ENCODE results near the gene EI24. TPM values are rescaled to one million over a fixed set of nuclear protein-coding genes. Genes with fewer than 3 reads are reported as not detected.

Gene EI24
- total and polyA plus RNA-seq, 2 experiments from 2014 or later: 132 to 174 TPM

DNA sequence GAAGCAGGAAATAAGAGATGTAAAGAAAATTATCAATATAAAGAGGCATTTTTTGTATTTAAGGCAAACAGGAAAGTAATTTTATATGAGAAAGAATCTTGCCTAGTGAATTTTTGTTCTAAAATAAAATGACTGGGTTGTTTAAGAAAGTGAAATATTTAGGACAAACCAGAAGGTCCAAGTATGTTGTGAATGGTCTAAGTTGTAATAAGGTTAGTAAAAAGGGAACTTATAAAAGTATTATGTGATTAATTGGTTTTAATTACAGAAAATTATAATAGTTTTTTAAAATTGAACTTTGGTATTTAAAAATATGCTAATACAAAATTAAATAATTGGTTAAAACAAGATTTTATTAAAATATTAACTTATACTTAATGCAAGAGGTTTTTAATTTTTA, 26.6 kb upstream of the EI24 start (continued):
- TF ChIP-seq JUNB (IDR thresholded peaks at IDR 0.05; ENCODE audit: unreplicated experiment): no peak

DNA sequence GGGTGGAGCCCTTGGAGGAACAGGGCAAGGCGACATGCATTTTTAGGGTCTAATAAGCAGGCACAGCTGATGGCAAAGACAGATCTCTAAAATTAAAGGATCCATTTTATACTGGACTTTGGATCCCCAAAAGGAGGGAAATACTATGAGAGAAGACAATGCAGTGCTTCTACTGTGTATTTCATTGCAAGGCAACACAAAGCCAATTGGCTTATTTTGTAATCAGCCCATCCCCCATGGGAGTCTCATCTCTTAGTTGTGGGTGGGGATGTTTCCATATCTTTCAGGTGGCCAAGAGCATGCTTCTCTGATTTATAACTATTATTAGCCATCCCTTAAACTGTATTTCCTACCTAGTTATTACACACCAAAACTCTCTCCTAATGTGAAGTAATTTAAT, 18.5 kb upstream of the EI24 start:
- H3K27me3 ChIP-seq (ENCODE audit: insufficient read depth): no peaks in the 10 kb centered on the region
- no peak overlapping the region for H3K4me3 ChIP-seq
- no peak for DNase-seq (ENCODE audit: low spot score)
- Mint-ChIP-seq H3K4me1 (no peaks in the 10 kb centered on the region), H3K4me3 (no peak overlapping the region), H3K9me3 (peaks cover 63% of the 10 kb centered on the region), H3K27me3 (ENCODE audit: insufficient read depth, low read depth, poor library complexity) (peaks cover 8% of the 10 kb centered on the region), H3K36me3 (ENCODE audit: low read depth) (peaks cover 37% of the 10 kb centered on the region), H3K27ac (no peak overlapping the region)
- ATAC-seq: no peak
- H2AFZ ChIP-seq: no peak overlapping the region
- no peaks in the 10 kb centered on the region for H3F3A ChIP-seq (replicated peaks; ENCODE audit: low read depth)
- no peak overlapping the region for H3K4me2 ChIP-seq
- no peak overlapping the region for H3K27ac ChIP-seq (ENCODE audit: low read depth)
- H3K9me2 ChIP-seq (ENCODE audit: insufficient read depth): no peaks in the 10 kb centered on the region
- no peaks in the 10 kb centered on the region for H4K20me1 ChIP-seq (replicated peaks; ENCODE audit: insufficient read depth)
- no peaks in the 10 kb centered on the region for H3K79me2 ChIP-seq (replicated peaks; ENCODE audit: insufficient read depth)
- no peaks in the 10 kb centered on the region for H3K4me1 ChIP-seq (ENCODE audit: insufficient read depth)
- TF ChIP-seq STAT1 (IDR thresholded peaks at IDR 0.05; ENCODE audit: unreplicated experiment) (no peak), POLR2AphosphoS5 (IDR thresholded peaks at IDR 0.05; ENCODE audit: low read depth) (no peak), JUNB (IDR thresholded peaks at IDR 0.05; ENCODE audit: unreplicated experiment) (no peak), EZH2 (IDR thresholded peaks at IDR 0.05; ENCODE audit: low read depth, unreplicated experiment) (no peak)
- TF ChIP-seq, protein P1, sequence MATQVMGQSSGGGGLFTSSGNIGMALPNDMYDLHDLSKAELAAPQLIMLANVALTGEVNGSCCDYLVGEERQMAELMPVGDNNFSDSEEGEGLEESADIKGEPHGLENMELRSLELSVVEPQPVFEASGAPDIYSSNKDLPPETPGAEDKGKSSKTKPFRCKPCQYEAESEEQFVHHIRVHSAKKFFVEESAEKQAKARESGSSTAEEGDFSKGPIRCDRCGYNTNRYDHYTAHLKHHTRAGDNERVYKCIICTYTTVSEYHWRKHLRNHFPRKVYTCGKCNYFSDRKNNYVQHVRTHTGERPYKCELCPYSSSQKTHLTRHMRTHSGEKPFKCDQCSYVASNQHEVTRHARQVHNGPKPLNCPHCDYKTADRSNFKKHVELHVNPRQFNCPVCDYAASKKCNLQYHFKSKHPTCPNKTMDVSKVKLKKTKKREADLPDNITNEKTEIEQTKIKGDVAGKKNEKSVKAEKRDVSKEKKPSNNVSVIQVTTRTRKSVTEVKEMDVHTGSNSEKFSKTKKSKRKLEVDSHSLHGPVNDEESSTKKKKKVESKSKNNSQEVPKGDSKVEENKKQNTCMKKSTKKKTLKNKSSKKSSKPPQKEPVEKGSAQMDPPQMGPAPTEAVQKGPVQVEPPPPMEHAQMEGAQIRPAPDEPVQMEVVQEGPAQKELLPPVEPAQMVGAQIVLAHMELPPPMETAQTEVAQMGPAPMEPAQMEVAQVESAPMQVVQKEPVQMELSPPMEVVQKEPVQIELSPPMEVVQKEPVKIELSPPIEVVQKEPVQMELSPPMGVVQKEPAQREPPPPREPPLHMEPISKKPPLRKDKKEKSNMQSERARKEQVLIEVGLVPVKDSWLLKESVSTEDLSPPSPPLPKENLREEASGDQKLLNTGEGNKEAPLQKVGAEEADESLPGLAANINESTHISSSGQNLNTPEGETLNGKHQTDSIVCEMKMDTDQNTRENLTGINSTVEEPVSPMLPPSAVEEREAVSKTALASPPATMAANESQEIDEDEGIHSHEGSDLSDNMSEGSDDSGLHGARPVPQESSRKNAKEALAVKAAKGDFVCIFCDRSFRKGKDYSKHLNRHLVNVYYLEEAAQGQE (IDR thresholded peaks at IDR 0.05; ENCODE audit: unreplicated experiment): no peak
- TF ChIP-seq, protein P2, sequence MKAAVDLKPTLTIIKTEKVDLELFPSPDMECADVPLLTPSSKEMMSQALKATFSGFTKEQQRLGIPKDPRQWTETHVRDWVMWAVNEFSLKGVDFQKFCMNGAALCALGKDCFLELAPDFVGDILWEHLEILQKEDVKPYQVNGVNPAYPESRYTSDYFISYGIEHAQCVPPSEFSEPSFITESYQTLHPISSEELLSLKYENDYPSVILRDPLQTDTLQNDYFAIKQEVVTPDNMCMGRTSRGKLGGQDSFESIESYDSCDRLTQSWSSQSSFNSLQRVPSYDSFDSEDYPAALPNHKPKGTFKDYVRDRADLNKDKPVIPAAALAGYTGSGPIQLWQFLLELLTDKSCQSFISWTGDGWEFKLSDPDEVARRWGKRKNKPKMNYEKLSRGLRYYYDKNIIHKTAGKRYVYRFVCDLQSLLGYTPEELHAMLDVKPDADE (IDR thresholded peaks at IDR 0.05): no peak
- peaks cover 12% of the 10 kb centered on the region; the same call in 1 of the 2 replicates for H3K36me3 ChIP-seq (ENCODE audit: insufficient read depth)

- no peaks in the 10 kb centered on the region for H3K4me1 ChIP-seq (ENCODE audit: insufficient read depth)
- no peak overlapping the region for H3K4me2 ChIP-seq
- no peak overlapping the region for H2AFZ ChIP-seq
- Mint-ChIP-seq H3K4me3 (no peak overlapping the region), H3K4me1 (no peaks in the 10 kb centered on the region), H3K36me3 (ENCODE audit: low read depth) (peaks cover 37% of the 10 kb centered on the region), H3K9me3 (peaks cover 62% of the 10 kb centered on the region), H3K27me3 (ENCODE audit: insufficient read depth, low read depth, poor library complexity) (peaks cover 8% of the 10 kb centered on the region), H3K27ac (no peak overlapping the region)
- H3K27me3 ChIP-seq (ENCODE audit: insufficient read depth): no peaks in the 10 kb centered on the region
- H3K27ac ChIP-seq (ENCODE audit: low read depth): no peak overlapping the region
- H3K4me3 ChIP-seq: no peak overlapping the region
- H3K9me2 ChIP-seq (ENCODE audit: insufficient read depth): no peaks in the 10 kb centered on the region
- peaks cover 12% of the 10 kb centered on the region; the same call in 1 of the 2 replicates for H3K36me3 ChIP-seq (ENCODE audit: insufficient read depth)
- H4K20me1 ChIP-seq (replicated peaks; ENCODE audit: insufficient read depth): no peaks in the 10 kb centered on the region
- H3F3A ChIP-seq (replicated peaks; ENCODE audit: low read depth): no peaks in the 10 kb centered on the region
- no peak for DNase-seq (ENCODE audit: low spot score)
- ATAC-seq: no peak
- no peaks in the 10 kb centered on the region for H3K79me2 ChIP-seq (replicated peaks; ENCODE audit: insufficient read depth)
- no peak for TF ChIP-seq STAT1 (IDR thresholded peaks at IDR 0.05; ENCODE audit: unreplicated experiment)
- TF ChIP-seq ZNF114 (CRISPR knock-in tag; IDR thresholded peaks at IDR 0.05): no peak
- no peak for TF ChIP-seq EZH2 (IDR thresholded peaks at IDR 0.05; ENCODE audit: low read depth, unreplicated experiment)
- TF ChIP-seq POLR2AphosphoS5 (IDR thresholded peaks at IDR 0.05; ENCODE audit: low read depth): no peak
- TF ChIP-seq CTCF (conservative IDR thresholded peaks at IDR 0.05; ENCODE audit: low read depth in 2 of 2): no peak
- TF ChIP-seq ZNF331 (CRISPR knock-in tag; IDR thresholded peaks at IDR 0.05; ENCODE audit: low read depth): no peak
- TF ChIP-seq NANOG (IDR thresholded peaks at IDR 0.05; ENCODE audit: borderline replicate concordance): no peak
- TF ChIP-seq EZH2phosphoT487 (IDR thresholded peaks at IDR 0.05; ENCODE audit: unreplicated experiment): no peak
- no peak for TF ChIP-seq JUNB (IDR thresholded peaks at IDR 0.05; ENCODE audit: unreplicated experiment)
- TF ChIP-seq, protein P2 (IDR thresholded peaks at IDR 0.05): no peak
Measured at GRCh38 chr11:125551835-125552342, 17.4 kb upstream of the EI24 start.
